ENCODE measurements around the gene SLC37A4.
"Not testable (repeated sequence)": the region's sequence is repeated elsewhere in the genome, so short reads cannot be mapped to it uniquely, and the experiment has no call there.

The SLC37A4 gene

DNA sequence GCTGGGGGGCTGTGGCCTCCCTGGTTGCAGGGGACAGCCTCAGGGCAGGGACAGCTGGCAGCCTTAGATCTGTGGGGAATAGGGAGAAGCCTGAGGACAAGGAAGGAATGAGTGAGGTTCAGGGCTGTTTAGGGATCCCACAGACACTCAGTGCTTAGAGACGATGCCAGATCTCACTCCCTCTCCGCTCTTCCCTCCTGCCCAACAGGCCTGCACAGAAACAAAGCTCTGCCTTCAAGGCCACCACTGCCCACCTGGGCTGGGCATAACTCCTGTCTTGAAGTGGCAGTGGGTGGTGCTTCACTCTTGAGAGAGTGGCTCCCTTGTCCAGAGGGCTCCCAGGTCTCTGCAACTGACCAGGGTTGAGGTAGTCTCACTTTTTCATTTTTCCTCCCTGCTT, 45.9 kb downstream of the SLC37A4 start:
- no peak for DNase-seq (ENCODE audit: low read depth)
- H3K4me3 ChIP-seq (ENCODE audit: low read depth, low read length) = no peak overlapping the region
- no peak for TF ChIP-seq CTCF (IDR thresholded peaks at IDR 0.05; ENCODE audit: low read depth, low read length, missing control alignments)

DNA sequence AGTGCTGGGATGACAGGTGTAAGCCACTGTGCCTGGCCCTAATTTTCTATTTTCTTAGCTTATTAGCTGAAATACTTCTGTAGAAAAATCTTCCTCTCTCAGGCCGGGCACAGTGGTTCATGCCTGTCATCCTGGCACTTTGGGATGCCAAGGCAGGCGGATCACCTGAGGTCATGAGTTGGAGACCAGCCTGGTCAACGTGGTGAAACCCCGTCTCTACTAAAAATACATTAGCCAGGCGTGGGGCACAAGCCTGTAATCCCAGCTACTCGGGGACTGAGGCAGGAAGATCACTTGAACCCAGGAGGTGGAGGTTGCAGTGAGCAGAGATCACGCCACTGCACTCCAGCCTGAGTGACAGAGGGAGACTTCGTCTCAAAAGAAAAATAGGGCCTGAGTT, 46.3 kb downstream of the SLC37A4 start:
- H3K4me3 ChIP-seq (ENCODE audit: low read depth, low read length); DNase-seq (ENCODE audit: low read depth): not testable (repeated sequence)

DNA sequence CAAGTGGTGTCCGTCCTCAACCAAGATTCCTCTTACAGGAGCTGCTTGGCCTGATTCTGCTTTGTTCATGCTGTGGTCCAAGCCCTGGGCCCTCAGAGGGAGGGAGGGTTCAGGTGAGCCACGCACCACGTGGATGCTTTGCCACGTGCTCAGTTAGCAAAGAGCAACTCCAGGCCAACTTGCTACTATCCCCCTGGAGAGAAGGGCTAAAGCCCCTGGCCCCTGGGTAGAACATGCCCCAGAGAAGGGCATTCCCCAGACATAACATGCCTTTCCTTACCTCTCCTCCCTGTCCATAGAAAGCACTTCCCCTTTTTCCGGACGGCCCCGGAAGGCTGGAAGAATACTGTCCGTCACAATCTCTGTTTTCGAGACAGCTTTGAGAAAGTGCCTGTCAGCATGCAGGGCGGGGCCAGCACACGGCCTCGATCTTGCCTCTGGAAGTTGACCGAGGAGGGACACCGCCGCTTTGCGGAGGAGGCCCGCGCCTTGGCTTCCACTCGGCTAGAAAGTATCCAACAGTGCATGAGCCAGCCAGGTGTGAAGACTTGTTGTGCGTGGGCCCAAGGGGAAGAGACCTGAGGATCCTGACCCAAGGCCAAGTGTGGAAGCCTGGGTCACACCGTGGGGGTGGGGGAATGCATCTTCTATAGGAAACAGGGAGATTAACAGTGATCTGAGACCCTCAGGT, 50.3 kb downstream of the SLC37A4 start:
- H3K4me3 ChIP-seq (ENCODE audit: low read depth, low read length) = no peak overlapping the region
- no peak for DNase-seq (ENCODE audit: low read depth)
- no peak for TF ChIP-seq CTCF (IDR thresholded peaks at IDR 0.05; ENCODE audit: low read depth, low read length, missing control alignments)

- TF ChIP-seq CTCF (IDR thresholded peaks at IDR 0.05; ENCODE audit: low read depth, low read length, missing control alignments) = no peak
- no peak for DNase-seq (ENCODE audit: low read depth)
- H3K4me3 ChIP-seq (ENCODE audit: low read depth, low read length) = no peak overlapping the region
Measured at GRCh38 chr11:118979434-118979833, 51.2 kb downstream of the SLC37A4 start.

GRCh38 chr11:118975771-118976709, 54.6 kb downstream of the SLC37A4 start:
- no peak for TF ChIP-seq CTCF (IDR thresholded peaks at IDR 0.05; ENCODE audit: low read depth, low read length, missing control alignments)
- no peak overlapping the region for H3K4me3 ChIP-seq (ENCODE audit: low read depth, low read length)
- no peak for DNase-seq (ENCODE audit: low read depth)

Measured in GM12864 (cell line).